Skeletal muscle tissue (tissue), 4 donors: ENCODE results near the gene ENO3. TPM values are rescaled to one million over a fixed set of nuclear protein-coding genes. Genes with fewer than 3 reads are reported as not detected.

Experiments
- H3K27ac ChIP-seq: one replicate; pipeline ENCODE4 v1.7.0; 2013; ENCODE audit warnings: mild to moderate bottlenecking, low read depth, low read length, inconsistent platforms
- H3K27me3 ChIP-seq, 3 donors: one replicate each; pipeline ENCODE4 v1.7.0; 2013; ENCODE audit warnings: low read length in 3 of 3; ENCODE audit not compliant: control insufficient read depth in 3 of 3, insufficient read depth in 3 of 3
- H3K36me3 ChIP-seq, 3 donors: one replicate each; pipeline ENCODE4 v1.7.0; 2013; ENCODE audit warnings: low read length in 3 of 3; ENCODE audit not compliant: control insufficient read depth in 3 of 3, insufficient read depth in 3 of 3
- H3K4me1 ChIP-seq, 3 donors: one replicate each; pipeline ENCODE4 v1.7.0; 2013; ENCODE audit warnings: low read length in 3 of 3, mild to moderate bottlenecking in 3 of 3; ENCODE audit not compliant: control insufficient read depth in 3 of 3, insufficient read depth in 3 of 3
- H3K4me3 ChIP-seq, 3 donors: one replicate each; pipeline ENCODE4 v1.7.0; 2013; ENCODE audit warnings: low read length in 3 of 3
- H3K9ac ChIP-seq, 3 donors: one replicate each; pipeline ENCODE4 v1.7.0; 2013; ENCODE audit warnings: low read length in 3 of 3, mild to moderate bottlenecking in 3 of 3, moderate library complexity in 2 of 3, low read depth in 1 of 3
- H3K9me3 ChIP-seq, 3 donors: one replicate each; pipeline ENCODE4 v1.7.0; 2013; ENCODE audit warnings: low read length in 3 of 3; ENCODE audit not compliant: control insufficient read depth in 3 of 3
- total RNA-seq: library from RNA; depleted of rRNA; stranded (reverse); fragments of >200 nt; gene quantifications from one replicate; pipeline ENCODE4 v1.2.3, GENCODE V29; 2014
- donor health status: Osteomylitis.

Gene ENO3
- total RNA-seq, 1 donor from 2014 or later, result 2,880 TPM

- Histone ChIP-seq H3K9ac (peak overlapping the region in 1 of 3 donors; percentile 33), H3K36me3 (peaks cover 46 to 54% (median 46%) of the 10 kb centered on the region in 3 donors), H3K4me1 (peaks cover 56 to 76% (median 59%) of the 10 kb centered on the region in 3 donors), H3K27me3 (no peaks in the 10 kb centered on the region), H3K4me3 (no peak overlapping the region), H3K9me3 (no peaks in the 10 kb centered on the region), H3K27ac (no peak overlapping the region)
Observed at GRCh38 chr17:4942760-4943508, 8.0 kb upstream of the ENO3 start.

GRCh38 chr17:4944163-4944553 lies 6.8 kb upstream of the ENO3 start:
- H3K4me3 ChIP-seq, result no peak overlapping the region
- peak overlapping the region in 1 of 3 donors; percentile 51 for H3K9ac ChIP-seq
- H3K27me3 ChIP-seq, result no peaks in the 10 kb centered on the region
- peaks cover 38 to 44% (median 41%) of the 10 kb centered on the region in 3 donors for H3K36me3 ChIP-seq
- peaks cover 43 to 67% (median 49%) of the 10 kb centered on the region in 3 donors for H3K4me1 ChIP-seq
- no peaks in the 10 kb centered on the region for H3K9me3 ChIP-seq
- peak overlapping the region; percentile 81 for H3K27ac ChIP-seq

- H3K27ac ChIP-seq, result peak overlapping the region; percentile 81
- no peaks in the 10 kb centered on the region for H3K9me3 ChIP-seq
- H3K9ac ChIP-seq, result peak overlapping the region; percentile 16 to 53 (median 51)
- peak overlapping the region in 1 of 3 donors; percentile 46 for H3K4me3 ChIP-seq
- H3K27me3 ChIP-seq, result no peaks in the 10 kb centered on the region
- H3K4me1 ChIP-seq, result peaks cover 42 to 62% (median 47%) of the 10 kb centered on the region in 3 donors
- H3K36me3 ChIP-seq, result peaks cover 38 to 42% (median 41%) of the 10 kb centered on the region in 3 donors
Observed at GRCh38 chr17:4944554-4945175, 6.3 kb upstream of the ENO3 start.

GRCh38 chr17:4945176-4945943 lies 5.6 kb upstream of the ENO3 start:
- H3K9me3 ChIP-seq, result no peaks in the 10 kb centered on the region
- H3K36me3 ChIP-seq, result peaks cover 38 to 42% (median 41%) of the 10 kb centered on the region in 3 donors
- H3K27ac ChIP-seq, result peak overlapping the region; percentile 81
- peak overlapping the region; percentile 23 to 46 (median 45) for H3K4me3 ChIP-seq
- peaks cover 42 to 66% (median 49%) of the 10 kb centered on the region in 3 donors for H3K4me1 ChIP-seq
- H3K27me3 ChIP-seq, result no peaks in the 10 kb centered on the region
- peak overlapping the region; percentile 43 to 65 (median 51) for H3K9ac ChIP-seq

GRCh38 chr17:4945944-4946280 lies 5.0 kb upstream of the ENO3 start:
- Histone ChIP-seq H3K4me3 (peak overlapping the region; percentile 58 to 95 (median 68)), H3K9ac (peak overlapping the region in 2 of 3 donors; percentile 51 to 65), H3K27ac (peak overlapping the region; percentile 98), H3K9me3 (no peaks in the 10 kb centered on the region), H3K36me3 (peaks cover 38 to 42% (median 41%) of the 10 kb centered on the region in 3 donors), H3K27me3 (no peaks in the 10 kb centered on the region), H3K4me1 (peaks cover 42 to 66% (median 50%) of the 10 kb centered on the region in 3 donors)

- Histone ChIP-seq H3K9me3 (no peaks in the 10 kb centered on the region), H3K27ac (peak overlapping the region; percentile 98), H3K27me3 (no peaks in the 10 kb centered on the region), H3K4me3 (peak overlapping the region; percentile 58 to 95 (median 68)), H3K9ac (peak overlapping the region; percentile 4 to 65 (median 30)), H3K4me1 (peaks cover 37 to 65% (median 44%) of the 10 kb centered on the region in 3 donors), H3K36me3 (peaks cover 38 to 45% (median 41%) of the 10 kb centered on the region in 3 donors)
Observed at GRCh38 chr17:4946312-4946976, 4.5 kb upstream of the ENO3 start.

GRCh38 chr17:4947010-4947410 lies 3.9 kb upstream of the ENO3 start:
- Histone ChIP-seq H3K9ac (peak overlapping the region; percentile 4 to 65 (median 30)), H3K9me3 (no peaks in the 10 kb centered on the region), H3K36me3 (peaks cover 37 to 47% (median 43%) of the 10 kb centered on the region in 3 donors), H3K4me3 (peak overlapping the region; percentile 58 to 95 (median 68)), H3K27ac (peak overlapping the region; percentile 98), H3K4me1 (peaks cover 33 to 64% (median 40%) of the 10 kb centered on the region in 3 donors), H3K27me3 (no peaks in the 10 kb centered on the region)

- peak overlapping the region; percentile 98 for H3K27ac ChIP-seq
- H3K4me1 ChIP-seq, result peaks cover 33 to 63% (median 38%) of the 10 kb centered on the region in 3 donors
- H3K9ac ChIP-seq, result peak overlapping the region; percentile 89 to 97 (median 93)
- peaks cover 32 to 43% (median 37%) of the 10 kb centered on the region in 3 donors for H3K36me3 ChIP-seq
- no peaks in the 10 kb centered on the region for H3K27me3 ChIP-seq
- peak overlapping the region; percentile 83 to 98 (median 95) for H3K4me3 ChIP-seq
- H3K9me3 ChIP-seq, result no peaks in the 10 kb centered on the region
Observed at GRCh38 chr17:4947411-4948165, 3.3 kb upstream of the ENO3 start.
